Measurements from ENCODE around the gene SIM1. TPM values are rescaled to one million over a fixed set of nuclear protein-coding genes. Genes with fewer than 3 reads are reported as not detected.

SIM1 gene
- total and polyA plus RNA-seq, 2 of the 8 experiments (the other 6 are each of a cell fraction or from before 2014, with no cell fraction given) = 0.02 to 0.39 TPM

DNA sequence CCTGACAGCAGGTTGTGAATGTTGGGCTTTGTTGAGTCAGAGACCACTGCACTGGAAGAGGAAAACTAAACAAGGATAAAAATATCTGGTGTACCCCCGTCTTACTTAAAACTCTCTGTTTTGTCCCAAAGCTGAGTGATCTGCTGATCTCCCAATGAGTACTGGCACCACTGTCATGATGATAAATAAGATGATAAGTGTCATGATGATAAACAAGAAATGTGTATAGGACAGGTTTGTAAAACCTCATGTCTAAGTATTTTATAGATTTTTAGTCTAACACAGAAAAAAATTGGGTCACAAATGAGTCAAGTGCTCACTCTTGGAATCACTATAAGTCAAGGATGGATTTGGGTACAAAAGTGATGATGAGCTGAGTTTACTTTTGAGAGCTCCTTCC, 8.5 kb upstream of the SIM1 start:
- Histone ChIP-seq H3K4ac (replicated peaks; ENCODE audit: insufficient read length, low read depth, low read length) (no peak overlapping the region), H3K9ac (replicated peaks in 1 of 4; ENCODE audit: extremely low read depth in 1 of 4, low read depth in 3 of 4, low read length in 3 of 4) (no peak overlapping the region), H3K23ac (ENCODE audit: insufficient read length) (no peak overlapping the region), H3K36me3 (ENCODE audit: control insufficient read depth in 2 of 4, insufficient read depth in 4 of 4, low read length in 3 of 4) (no peaks in the 10 kb centered on the region), H3K4me1 (replicated peaks in 1 of 4; ENCODE audit: control insufficient read depth in 3 of 4, insufficient read depth in 4 of 4, low read length in 3 of 4) (peaks cover 0 to 5% (median 4%) of the 10 kb centered on the region in 4 experiments; a peak in 5 of 7 replicates), H2BK120ac (replicated peaks; ENCODE audit: low read depth, low read length) (no peak overlapping the region), H2BK15ac (ENCODE audit: low read length) (no peak overlapping the region), H4K20me1 (replicated peaks in 1 of 2; ENCODE audit: control insufficient read depth in 1 of 2, insufficient read depth in 2 of 2, low read length in 2 of 2) (peaks cover 0 to 13% of the 10 kb centered on the region in 2 experiments), H3K18ac (ENCODE audit: extremely low read depth, low read length) (no peak overlapping the region), H3K9me3 (ENCODE audit: insufficient read depth in 2 of 2, low read depth in 1 of 2, low read length in 1 of 2) (no peaks in the 10 kb centered on the region), H2AK5ac (ENCODE audit: low read depth, low read length) (no peak overlapping the region), H4K8ac (ENCODE audit: extremely low read depth, insufficient read depth, low read length) (no peak overlapping the region), H4K91ac (replicated peaks; ENCODE audit: insufficient read length, low read length) (no peak overlapping the region), H3K14ac (ENCODE audit: insufficient read length) (no peak overlapping the region), H2BK5ac (ENCODE audit: low read depth, low read length) (no peak overlapping the region), H3K56ac (replicated peaks; ENCODE audit: insufficient read length, low read depth, low read length) (no peak overlapping the region), H3K27me3 (replicated peaks in 1 of 4; ENCODE audit: control insufficient read depth in 3 of 4, extremely low read depth in 1 of 4, insufficient read depth in 3 of 4, low read length in 3 of 4) (peaks cover 20 to 39% (median 28%) of the 10 kb centered on the region in 4 experiments), H3K79me1 (ENCODE audit: low read depth, low read length) (no peaks in the 10 kb centered on the region), H3K79me2 (ENCODE audit: control insufficient read depth in 1 of 2, insufficient read depth in 2 of 2, low read length in 2 of 2) (no peaks in the 10 kb centered on the region), H3K4me2 (ENCODE audit: insufficient read depth in 1 of 2, low read depth in 2 of 2, low read length in 2 of 2) (no peak overlapping the region), H2BK20ac (ENCODE audit: low read length) (no peak overlapping the region), H3K27ac (ENCODE audit: low read depth, low read length) (no peak overlapping the region), H3K4me3 (ENCODE audit: extremely low read depth in 1 of 4, insufficient read depth in 2 of 4, low read depth in 3 of 4, low read length in 4 of 4) (no peak overlapping the region), H2BK12ac (ENCODE audit: low read depth, low read length) (no peak overlapping the region), H4K5ac (ENCODE audit: insufficient read length, low read depth, low read length) (no peak overlapping the region), H3K23me2 (ENCODE audit: low read depth, low read length) (no peaks in the 10 kb centered on the region; the same call in 1 of the 2 replicates), H2AFZ (ENCODE audit: low read length) (no peak overlapping the region)
- no peak for FAIRE-seq
- no peak for TF ChIP-seq KDM4A (IDR thresholded peaks at IDR 0.05; ENCODE audit: low read depth, low read length, severe bottlenecking)
- ChIA-PET POLR2A (ENCODE audit: partially characterized antibody) (interaction anchor here (1.0 kb wide), 1 partner anchor 12 kb away, joined by 3 read pairs; no protein-coding TSS in a partner anchor), CTCF (ENCODE audit: partially characterized antibody) (interaction anchor here (0.9 to 7.5 kb wide), 9 partner anchors 13 to 370 kb away, joined by 3 to 45 read pairs (median 5); no protein-coding TSS in a partner anchor)
- 86% methylated on average over 1 of the region's 1 CpG; no CpG with 5 or more reads in 1 of the 2 experiments for WGBS, 2 experiments (ENCODE audit: extremely low coverage in 1 of 2, insufficient coverage in 1 of 2, insufficient read length in 1 of 2, insufficient replicate concordance in 2 of 2, low coverage in 1 of 2, low lambda C conversion rate in 2 of 2, missing lambda C conversion rate in 1 of 2)
- no peak for DNase-seq (ENCODE audit: low read depth in 1 of 2, low spot score in 2 of 2)
